Activated CD8-positive, alpha-beta memory T cell treated with anti-CD3 and anti-CD28 coated beads, Interleukin-2, amount 50 U/mL, for 24 hours (primary cell): Measurements from ENCODE around the gene LOXHD1.

Experiments used
- DNase-seq: peaks from one replicate; pipeline ENCODE4 v3.0.0-alpha.2; 2020; ENCODE audit errors: extremely low read depth

The LOXHD1 gene, protein sequence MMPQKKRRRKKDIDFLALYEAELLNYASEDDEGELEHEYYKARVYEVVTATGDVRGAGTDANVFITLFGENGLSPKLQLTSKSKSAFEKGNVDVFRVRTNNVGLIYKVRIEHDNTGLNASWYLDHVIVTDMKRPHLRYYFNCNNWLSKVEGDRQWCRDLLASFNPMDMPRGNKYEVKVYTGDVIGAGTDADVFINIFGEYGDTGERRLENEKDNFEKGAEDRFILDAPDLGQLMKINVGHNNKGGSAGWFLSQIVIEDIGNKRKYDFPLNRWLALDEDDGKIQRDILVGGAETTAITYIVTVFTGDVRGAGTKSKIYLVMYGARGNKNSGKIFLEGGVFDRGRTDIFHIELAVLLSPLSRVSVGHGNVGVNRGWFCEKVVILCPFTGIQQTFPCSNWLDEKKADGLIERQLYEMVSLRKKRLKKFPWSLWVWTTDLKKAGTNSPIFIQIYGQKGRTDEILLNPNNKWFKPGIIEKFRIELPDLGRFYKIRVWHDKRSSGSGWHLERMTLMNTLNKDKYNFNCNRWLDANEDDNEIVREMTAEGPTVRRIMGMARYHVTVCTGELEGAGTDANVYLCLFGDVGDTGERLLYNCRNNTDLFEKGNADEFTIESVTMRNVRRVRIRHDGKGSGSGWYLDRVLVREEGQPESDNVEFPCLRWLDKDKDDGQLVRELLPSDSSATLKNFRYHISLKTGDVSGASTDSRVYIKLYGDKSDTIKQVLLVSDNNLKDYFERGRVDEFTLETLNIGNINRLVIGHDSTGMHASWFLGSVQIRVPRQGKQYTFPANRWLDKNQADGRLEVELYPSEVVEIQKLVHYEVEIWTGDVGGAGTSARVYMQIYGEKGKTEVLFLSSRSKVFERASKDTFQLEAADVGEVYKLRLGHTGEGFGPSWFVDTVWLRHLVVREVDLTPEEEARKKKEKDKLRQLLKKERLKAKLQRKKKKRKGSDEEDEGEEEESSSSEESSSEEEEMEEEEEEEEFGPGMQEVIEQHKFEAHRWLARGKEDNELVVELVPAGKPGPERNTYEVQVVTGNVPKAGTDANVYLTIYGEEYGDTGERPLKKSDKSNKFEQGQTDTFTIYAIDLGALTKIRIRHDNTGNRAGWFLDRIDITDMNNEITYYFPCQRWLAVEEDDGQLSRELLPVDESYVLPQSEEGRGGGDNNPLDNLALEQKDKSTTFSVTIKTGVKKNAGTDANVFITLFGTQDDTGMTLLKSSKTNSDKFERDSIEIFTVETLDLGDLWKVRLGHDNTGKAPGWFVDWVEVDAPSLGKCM (N-terminal part only)

GRCh38 chr18:46657115-46657955, at the start of gene LOXHD1:
TSS of gene LOXHD1 (minus strand) at chr18:46657220. CDS start at chr18:46657033, 187 bp downstream.
- no peak for DNase-seq

- no peak for DNase-seq
These were observed 48.5 kb upstream of the LOXHD1 start for GRCh38 chr18:46705521-46705920.

DNA sequence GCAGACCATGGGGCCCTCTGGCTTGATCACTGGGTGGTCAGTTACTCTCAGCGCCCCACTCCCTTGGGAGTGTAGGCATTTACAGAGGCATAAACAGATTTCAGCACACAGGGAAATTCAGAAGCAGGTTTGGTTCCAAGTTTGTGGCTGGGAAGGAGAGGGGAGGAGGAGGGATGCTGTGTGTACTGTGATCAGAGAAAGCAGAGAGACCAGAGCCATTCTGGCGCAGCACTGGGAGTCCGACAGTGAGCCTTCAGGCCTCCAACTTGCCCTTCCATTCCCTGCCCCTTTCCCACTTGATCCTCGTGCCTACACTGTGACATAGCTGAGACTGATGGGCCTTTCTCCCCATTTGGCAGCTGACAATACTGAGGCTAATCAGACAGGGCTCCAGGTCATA, 47.8 kb upstream of the LOXHD1 start:
- DNase-seq = no peak

GRCh38 chr18:46704189-46704588, 47.2 kb upstream of the LOXHD1 start:
- DNase-seq = no peak

- DNase-seq = no peak
These were observed 45.5 kb upstream of the LOXHD1 start for GRCh38 chr18:46702471-46702870.

DNA sequence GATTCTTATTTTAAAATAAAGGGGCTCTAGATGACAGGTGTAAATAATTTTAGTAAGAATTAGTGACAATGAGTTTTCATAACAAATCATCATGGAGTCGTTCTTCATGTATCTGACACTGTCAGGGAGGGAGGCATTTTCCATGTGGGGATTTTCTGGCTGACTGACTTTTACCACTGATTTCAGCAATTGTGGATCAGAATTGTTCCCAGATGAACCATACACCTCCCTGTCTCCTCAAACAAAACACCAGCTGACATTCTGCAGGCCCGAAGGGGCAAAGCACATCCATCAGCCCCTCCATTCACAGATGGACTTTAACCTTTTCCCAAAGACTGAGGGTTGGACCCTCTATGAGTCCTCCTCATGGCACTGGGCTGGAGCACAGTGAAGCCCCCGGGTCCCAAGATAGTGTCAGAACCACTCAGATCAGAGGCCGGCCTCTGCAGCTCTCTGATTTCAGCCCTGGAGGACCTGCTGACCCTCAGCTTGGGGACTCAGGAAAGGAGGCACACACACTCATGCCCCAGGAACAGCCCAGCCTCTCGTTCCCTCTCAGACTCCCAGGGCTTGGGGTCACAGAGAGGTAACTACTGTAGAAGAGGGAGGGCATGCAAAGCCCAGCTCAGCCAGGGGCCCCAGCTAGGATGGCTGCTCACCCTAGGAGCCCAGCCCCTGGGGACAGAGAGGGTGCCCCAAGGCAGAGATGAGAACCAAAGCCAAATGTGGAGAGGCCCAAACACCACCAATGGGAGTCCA, 43.2 kb upstream of the LOXHD1 start:
- DNase-seq = no peak

DNA sequence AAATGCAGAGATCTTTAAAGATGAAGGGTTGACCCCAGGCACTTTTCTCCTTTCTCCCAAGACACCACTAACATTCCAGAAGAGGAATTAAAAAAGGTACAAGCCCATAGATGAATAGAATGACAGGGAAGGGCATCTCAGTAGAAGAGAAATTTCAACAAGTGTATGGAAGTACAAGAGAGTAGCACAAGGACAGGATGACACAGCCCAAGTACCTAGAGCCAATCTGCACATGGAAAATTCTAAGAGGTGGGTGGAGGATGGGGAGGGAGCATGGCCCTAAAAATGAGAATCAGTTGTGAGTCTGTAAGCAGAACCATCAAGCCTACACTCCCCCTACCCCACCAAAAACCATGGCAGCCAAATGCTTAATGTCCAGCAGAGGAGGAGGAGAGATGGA, 39.7 kb upstream of the LOXHD1 start:
- no peak for DNase-seq

DNA sequence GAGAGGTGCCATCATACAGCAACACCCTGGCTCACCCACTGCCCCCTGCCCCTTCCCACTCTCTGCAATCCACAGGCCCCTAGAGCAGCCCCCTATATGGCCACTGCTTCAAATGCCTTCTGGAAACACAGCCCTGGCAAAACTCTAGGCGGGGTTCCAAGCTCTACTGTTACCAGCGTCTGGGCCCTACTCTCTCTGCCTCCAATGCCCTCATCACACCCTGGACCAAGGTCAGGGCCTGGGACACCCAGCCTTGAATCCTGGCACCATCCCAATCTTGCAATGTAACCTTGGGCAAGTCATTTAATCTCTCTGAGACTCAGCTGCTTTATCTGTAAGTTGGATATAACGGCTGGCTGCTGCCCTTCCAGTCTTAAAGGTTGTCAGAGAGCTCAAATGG, 39.2 kb upstream of the LOXHD1 start:
- no peak for DNase-seq

DNA sequence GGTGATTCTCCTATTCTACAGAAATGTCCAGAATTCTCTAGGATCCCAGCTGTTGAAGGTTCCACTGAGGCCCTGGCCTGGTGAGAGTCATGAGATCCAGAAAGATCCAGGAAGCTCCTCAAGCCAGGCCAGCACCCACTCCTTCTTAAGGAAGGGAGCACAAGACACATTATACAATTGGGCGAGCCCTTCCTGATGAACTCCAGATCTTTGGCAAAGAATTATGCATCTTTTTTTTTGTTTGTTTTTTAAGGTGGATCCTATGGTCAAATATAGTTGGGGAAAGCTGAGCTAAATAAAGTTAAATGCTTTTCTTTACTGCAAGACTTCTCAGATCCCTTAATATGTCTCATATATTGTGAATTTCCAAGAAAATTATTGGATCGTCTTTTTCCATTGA, 37.0 kb upstream of the LOXHD1 start:
- DNase-seq = no peak

- no peak for DNase-seq
These were observed 32.0 kb upstream of the LOXHD1 start for GRCh38 chr18:46688853-46689525.

DNA sequence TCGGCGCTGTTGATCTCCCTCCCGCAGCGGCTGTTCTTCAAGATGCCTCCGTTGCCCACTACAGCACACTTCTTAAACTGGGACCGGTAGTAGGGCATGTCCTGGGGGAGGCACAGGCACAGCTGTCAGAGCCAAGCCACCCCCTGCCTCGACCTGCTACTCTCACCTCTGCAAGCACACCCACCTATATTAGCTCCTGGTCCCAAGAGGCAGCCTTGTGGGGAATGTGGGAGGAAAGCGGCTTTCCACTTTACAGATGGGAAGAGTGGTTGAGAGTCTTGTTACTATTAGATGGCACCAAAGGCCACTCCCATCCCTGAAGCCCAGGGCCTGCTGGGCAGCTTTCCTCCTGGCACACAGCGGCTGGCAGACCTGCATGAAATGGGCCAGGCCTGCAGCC, 29.2 kb upstream of the LOXHD1 start:
- no peak for DNase-seq

DNA sequence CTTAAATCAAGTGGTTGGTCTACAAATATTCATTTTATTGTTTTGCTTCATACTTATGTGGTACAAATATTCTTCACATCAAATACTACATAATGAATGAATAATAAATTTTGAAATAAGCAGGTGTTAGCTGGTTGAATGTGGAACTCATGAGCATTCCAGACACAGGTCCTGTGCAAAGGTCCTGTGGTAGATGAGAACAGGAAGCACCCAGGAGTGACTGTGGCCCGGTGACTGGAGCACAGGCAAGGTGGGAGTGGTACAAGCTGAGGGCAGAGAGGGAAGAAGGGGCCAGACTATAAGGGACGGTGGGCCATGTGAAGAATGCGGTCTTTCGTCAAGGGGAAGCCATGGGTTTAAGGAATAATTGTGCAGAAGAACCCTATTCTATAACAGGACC, 26.2 kb upstream of the LOXHD1 start:
- DNase-seq = no peak

GRCh38 chr18:46680784-46681695, 24.0 kb upstream of the LOXHD1 start:
- no peak for DNase-seq

- DNase-seq = no peak
These were observed 23.0 kb upstream of the LOXHD1 start for GRCh38 chr18:46679846-46680598.

- DNase-seq = no peak
These were observed 21.9 kb upstream of the LOXHD1 start for GRCh38 chr18:46678785-46679399.

GRCh38 chr18:46678041-46678440, 21.0 kb upstream of the LOXHD1 start:
- no peak for DNase-seq

- DNase-seq = no peak
These were observed 20.6 kb upstream of the LOXHD1 start for GRCh38 chr18:46677611-46678010.
